ENCODE measurements around the gene ITGB7.

- no peak for TF ChIP-seq CTCF (IDR thresholded peaks at IDR 0.05 in 8 of 11, conservative IDR thresholded peaks at IDR 0.05 in 3 of 11)
- TF ChIP-seq POLR2AphosphoS5 (IDR thresholded peaks at IDR 0.05), result peak in 1 of 3 donors; percentile 22
These were observed 19.7 kb downstream of the ITGB7 start for GRCh38 chr12:53187145-53187899.
